COR-L47 (cell line): ENCODE results near the gene HMGCR.

Experiments used
- DNase-seq: peaks from one replicate; lab custom pipeline; 2025; lab: John Stamatoyannopoulos, UW

The HMGCR gene

DNA sequence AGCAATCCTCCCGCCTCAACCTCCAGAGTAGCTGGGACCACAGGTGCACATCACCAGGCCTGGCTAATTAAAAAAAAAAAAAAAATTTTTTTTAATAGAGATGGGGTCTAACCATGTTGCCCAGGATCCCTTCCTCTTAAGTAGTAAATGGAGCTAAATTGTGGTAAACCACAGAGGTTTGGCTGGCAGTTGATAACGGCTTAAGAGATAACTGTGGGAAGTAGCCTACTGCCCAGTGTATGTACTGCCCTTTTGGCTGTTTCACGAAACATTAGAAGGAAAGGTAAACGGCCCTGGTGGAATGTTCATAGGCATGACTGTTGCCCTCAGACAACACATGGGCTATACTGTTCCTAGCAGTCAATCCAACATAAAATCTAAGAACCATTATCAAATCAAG, 44.4 kb downstream of the HMGCR start:
- no peak for DNase-seq

DNA sequence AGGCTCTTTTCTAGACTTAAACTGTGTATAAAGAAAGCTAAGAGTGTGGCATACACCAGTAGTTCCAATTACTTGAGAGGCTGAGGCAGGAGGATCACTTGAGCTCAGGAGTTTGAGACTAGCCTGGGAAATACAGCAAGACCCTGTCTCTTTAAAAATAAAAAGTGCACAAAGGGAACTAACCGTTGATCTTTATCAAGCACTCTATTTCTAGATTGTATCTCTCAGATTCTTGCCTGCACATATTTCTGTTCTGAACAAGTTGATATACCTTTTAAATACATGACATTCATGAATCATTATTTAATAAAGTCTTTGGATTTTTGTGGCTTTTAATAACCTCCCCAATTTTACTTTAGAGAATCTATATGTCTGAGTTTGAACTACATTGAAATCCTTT, 47.2 kb downstream of the HMGCR start:
- DNase-seq = no peak

DNA sequence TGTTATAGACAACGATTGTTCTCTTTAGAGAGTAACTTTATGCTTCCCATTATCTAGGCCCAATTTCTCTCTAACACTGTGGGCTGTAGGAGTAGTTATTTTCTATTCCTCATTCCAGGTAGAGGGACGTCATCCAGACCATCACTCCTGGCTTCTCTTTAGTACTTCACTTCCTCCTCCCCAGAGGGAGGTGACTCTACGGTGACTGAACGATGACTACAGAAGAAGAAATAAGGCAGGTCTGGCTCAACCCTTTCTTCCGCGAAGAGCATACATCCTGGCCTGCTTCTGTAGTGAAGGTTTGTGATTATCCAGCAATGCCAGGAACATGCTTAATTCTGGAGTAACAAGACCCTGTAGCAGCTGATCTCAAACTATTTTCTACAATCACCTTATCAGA, 50.8 kb downstream of the HMGCR start:
- DNase-seq = no peak

DNA sequence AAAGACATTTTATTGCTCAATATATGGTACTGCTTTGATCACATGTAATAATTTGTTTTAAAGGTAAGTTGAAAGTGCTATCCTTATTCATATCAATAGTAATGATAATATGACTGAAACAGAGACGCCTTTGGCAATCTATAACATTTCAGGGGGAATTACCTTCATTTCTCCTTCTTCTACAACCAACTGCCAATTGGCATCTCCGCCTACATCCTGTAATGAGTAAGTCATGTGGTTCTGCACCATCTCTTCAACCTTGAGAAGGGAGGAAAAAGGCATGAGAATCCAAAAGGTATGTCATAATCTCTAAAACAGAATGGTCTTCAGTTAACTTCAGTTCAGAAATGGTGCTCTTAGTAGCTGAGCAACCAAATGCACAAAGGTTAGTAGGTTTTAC, 52.4 kb downstream of the HMGCR start:
- DNase-seq = no peak

DNA sequence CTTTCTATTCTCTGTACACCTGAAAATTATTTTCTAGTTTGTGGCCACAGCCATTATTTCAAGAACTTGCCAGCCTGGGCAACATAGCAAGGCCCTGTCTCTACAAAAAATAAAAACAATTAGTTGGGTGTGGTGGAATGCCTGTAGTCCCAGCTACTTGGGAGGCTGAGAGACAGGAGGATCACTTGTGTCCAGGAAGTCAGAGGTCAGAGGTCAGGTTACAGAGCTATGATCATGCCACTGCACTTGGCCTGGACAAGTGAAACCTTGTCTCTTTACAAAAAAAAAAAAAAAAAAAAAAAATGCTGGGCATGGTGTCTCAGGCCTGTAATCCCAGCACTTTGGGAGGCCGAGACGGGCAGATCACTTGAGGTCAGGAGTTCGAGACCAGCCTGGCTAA, 58.3 kb downstream of the HMGCR start:
- DNase-seq = no peak

DNA sequence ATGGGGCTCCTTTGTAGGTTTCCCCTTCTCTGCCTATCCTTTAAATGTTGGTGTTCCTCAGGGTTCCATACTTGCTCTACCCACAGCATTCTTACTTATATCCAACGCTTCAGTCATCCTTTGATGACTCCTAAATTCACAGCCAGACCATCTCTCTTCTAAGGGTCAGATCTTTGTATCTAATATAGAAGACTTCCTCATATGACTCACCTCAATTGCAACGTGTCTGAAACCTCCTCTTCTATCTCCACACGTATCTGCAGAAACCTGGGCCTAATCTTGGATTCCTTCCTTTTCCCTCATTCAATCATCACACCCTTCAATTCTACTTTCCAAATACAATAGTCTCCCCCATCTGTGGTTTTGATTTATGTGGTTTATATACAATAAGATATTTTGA, 68.3 kb downstream of the HMGCR start:
- DNase-seq = no peak
